ENCODE results near the gene EML2. TPM values are rescaled to one million over a fixed set of nuclear protein-coding genes. Genes with fewer than 3 reads are reported as not detected.

The EML2 gene
- polyA plus RNA-seq, 1 donor from 2014 or later: 18.9 TPM

GRCh38 chr19:45568732-45569131, 70.5 kb downstream of the EML2 start:
- Histone ChIP-seq H3K27ac (ENCODE audit: low read length) (no peak overlapping the region), H3F3A (ENCODE audit: insufficient read depth, low read length, poor library complexity, severe bottlenecking) (no peaks in the 10 kb centered on the region), H3K27me3 (ENCODE audit: insufficient read depth, low read depth, low read length) (no peaks in the 10 kb centered on the region), H3K36me3 (ENCODE audit: insufficient read depth, low read length) (no peaks in the 10 kb centered on the region), H3K4me2 (ENCODE audit: low read length) (no peak overlapping the region), H3K9ac (ENCODE audit: low read length) (no peak overlapping the region), H4K20me1 (ENCODE audit: insufficient read depth) (no peaks in the 10 kb centered on the region), H3K4me3 (ENCODE audit: low read length) (no peak overlapping the region), H3K79me2 (replicated peaks; ENCODE audit: insufficient read depth, low read length) (no peaks in the 10 kb centered on the region), H3K9me3 (ENCODE audit: low read length) (no peaks in the 10 kb centered on the region), H2AFZ (ENCODE audit: low read depth, low read length) (no peak overlapping the region), H3K9me2 (ENCODE audit: insufficient read depth, low read length) (no peaks in the 10 kb centered on the region)
- TF ChIP-seq SMC3 (conservative IDR thresholded peaks at IDR 0.05; ENCODE audit: poor library complexity) (no peak), EP300 (conservative IDR thresholded peaks at IDR 0.05; ENCODE audit: poor library complexity, severe bottlenecking) (no peak), MXI1 (conservative IDR thresholded peaks at IDR 0.05; ENCODE audit: poor library complexity, severe bottlenecking) (no peak), CTCF (IDR thresholded peaks at IDR 0.05; ENCODE audit: poor library complexity, severe bottlenecking) (no peak), POLR2AphosphoS5 (IDR thresholded peaks at IDR 0.05) (no peak), EZH2 (IDR thresholded peaks at IDR 0.05; ENCODE audit: borderline replicate concordance, insufficient read depth, low read length, poor library complexity, severe bottlenecking) (no peak), TAF1 (IDR thresholded peaks at IDR 0.05; ENCODE audit: low read depth) (no peak), REST (IDR thresholded peaks at IDR 0.05; ENCODE audit: borderline replicate concordance) (no peak), RAD21 (conservative IDR thresholded peaks at IDR 0.05) (no peak)

- no peaks in the 10 kb centered on the region for H3K27me3 ChIP-seq (ENCODE audit: insufficient read depth, low read depth, low read length)
- H2AFZ ChIP-seq (ENCODE audit: low read depth, low read length): no peak overlapping the region
- H3K9me2 ChIP-seq (ENCODE audit: insufficient read depth, low read length): no peaks in the 10 kb centered on the region
- H3K36me3 ChIP-seq (ENCODE audit: insufficient read depth, low read length): no peaks in the 10 kb centered on the region
- H3K4me2 ChIP-seq (ENCODE audit: low read length): no peak overlapping the region
- H4K20me1 ChIP-seq (ENCODE audit: insufficient read depth): no peaks in the 10 kb centered on the region
- no peaks in the 10 kb centered on the region for H3F3A ChIP-seq (ENCODE audit: insufficient read depth, low read length, poor library complexity, severe bottlenecking)
- H3K27ac ChIP-seq (ENCODE audit: low read length): no peak overlapping the region
- no peaks in the 10 kb centered on the region for H3K9me3 ChIP-seq (ENCODE audit: low read length)
- no peaks in the 10 kb centered on the region for H3K79me2 ChIP-seq (replicated peaks; ENCODE audit: insufficient read depth, low read length)
- H3K4me3 ChIP-seq (ENCODE audit: low read length): no peak overlapping the region
- H3K9ac ChIP-seq (ENCODE audit: low read length): no peak overlapping the region
- TF ChIP-seq SMC3 (conservative IDR thresholded peaks at IDR 0.05; ENCODE audit: poor library complexity): no peak
- TF ChIP-seq RAD21 (conservative IDR thresholded peaks at IDR 0.05): no peak
- no peak for TF ChIP-seq REST (IDR thresholded peaks at IDR 0.05; ENCODE audit: borderline replicate concordance)
Observed at GRCh38 chr19:45567609-45568008, 71.6 kb downstream of the EML2 start.

Data from neural cell (in vitro differentiated cells).